HepG2 (cell line): ENCODE data around the gene TACC2. TPM values are rescaled to one million over a fixed set of nuclear protein-coding genes. Genes with fewer than 3 reads are reported as not detected.

Source experiments
- ARHGAP35 ChIP-seq: sonication (generic); formaldehyde crosslinking; IDR thresholded peaks from 2 replicates; pipeline ENCODE4 v1.9.0; 2022; ENCODE audit warnings: mild to moderate bottlenecking, inconsistent platforms, moderate library complexity, missing genetic modification reagents, borderline replicate concordance
- ERF ChIP-seq: IDR thresholded peaks from 2 replicates; pipeline ENCODE4 v1.6.1; 2018; ENCODE audit warnings: missing biosample characterization, missing genetic modification reagents
- FLYWCH1 ChIP-seq: sonication (generic); formaldehyde crosslinking; IDR thresholded peaks from 2 replicates; pipeline ENCODE4 v1.8.1; 2023; ENCODE audit warnings: mild to moderate bottlenecking, missing genetic modification reagents
- GFI1 ChIP-seq: sonication (generic); formaldehyde crosslinking; IDR thresholded peaks from 2 replicates; pipeline ENCODE4 v1.5.0; 2020; ENCODE audit warnings: missing genetic modification reagents, mild to moderate bottlenecking, borderline replicate concordance
- MAFG ChIP-seq: sonication (generic); formaldehyde crosslinking; IDR thresholded peaks from 2 replicates; pipeline ENCODE4 v1.5.1; 2020; ENCODE audit warnings: mild to moderate bottlenecking, missing genetic modification reagents
- MIXL1 ChIP-seq: IDR thresholded peaks from 2 replicates; pipeline ENCODE4 v1.6.1; 2016
- MYC ChIP-seq: sonication (generic); formaldehyde crosslinking; IDR thresholded peaks from 2 replicates; pipeline ENCODE4 v1.9.0; 2021; ENCODE audit warnings: missing genetic modification reagents, borderline replicate concordance
- NFATC3 ChIP-seq: sonication (generic); formaldehyde crosslinking; IDR thresholded peaks from 2 replicates; pipeline ENCODE4 v1.5.1; 2020; ENCODE audit warnings: mild to moderate bottlenecking, missing genetic modification reagents
- POLR2A ChIP-seq, 2 experiments: IDR thresholded peaks; 2 replicates each; pipeline ENCODE4 v1.6.1; 2011; ENCODE audit warnings: low read depth in 2 of 2, low read length in 2 of 2, mild to moderate bottlenecking in 1 of 2, moderate library complexity in 1 of 2; ENCODE audit not compliant: insufficient read depth in 1 of 2
- SMAD9 ChIP-seq: sonication (generic); formaldehyde crosslinking; IDR thresholded peaks from 2 replicates; pipeline ENCODE4 v1.5.1; 2020; ENCODE audit warnings: mild to moderate bottlenecking, missing genetic modification reagents
- SP140L ChIP-seq: sonication (generic); formaldehyde crosslinking; IDR thresholded peaks from 2 replicates; pipeline ENCODE4 v1.4.0; 2020; ENCODE audit warnings: missing genetic modification reagents, borderline replicate concordance
- SRY ChIP-seq: sonication (generic); formaldehyde crosslinking; IDR thresholded peaks from 2 replicates; pipeline ENCODE4 v1.8.0; 2022; ENCODE audit warnings: mild to moderate bottlenecking, missing genetic modification reagents
- TGIF2 ChIP-seq: IDR thresholded peaks from 2 replicates; pipeline ENCODE4 v1.6.1; 2016; ENCODE audit warnings: control low read depth, missing compliant biosample characterization
- ZMYM2 ChIP-seq: sonication (generic); formaldehyde crosslinking; IDR thresholded peaks from 2 replicates; pipeline ENCODE4 v1.8.0; 2022; ENCODE audit warnings: mild to moderate bottlenecking, missing genetic modification reagents
- ZNF331 ChIP-seq: sonication (generic); formaldehyde crosslinking; IDR thresholded peaks from 2 replicates; pipeline ENCODE4 v1.4.0; 2020; ENCODE audit warnings: missing genetic modification reagents
- ZNF382 ChIP-seq: sonication (generic); formaldehyde crosslinking; IDR thresholded peaks from 2 replicates; pipeline ENCODE4 v1.5.0; 2020; ENCODE audit warnings: missing genetic modification reagents, mild to moderate bottlenecking, borderline replicate concordance
- ZNF546 ChIP-seq: sonication (generic); formaldehyde crosslinking; conservative IDR thresholded peaks from 2 replicates; pipeline ENCODE4 v1.8.1; 2023; ENCODE audit warnings: mild to moderate bottlenecking, missing genetic modification reagents
- ZNF780A ChIP-seq: sonication (generic); formaldehyde crosslinking; IDR thresholded peaks from 2 replicates; pipeline ENCODE4 v1.8.0; 2022; ENCODE audit warnings: mild to moderate bottlenecking, missing genetic modification reagents, moderate library complexity
- ZNF790 ChIP-seq: sonication (generic); formaldehyde crosslinking; IDR thresholded peaks from 2 replicates; pipeline ENCODE4 v1.8.0; 2022; ENCODE audit warnings: missing genetic modification reagents, mild to moderate bottlenecking, borderline replicate concordance
- polyA plus RNA-seq, 8 experiments: library from polyadenylated mRNA; depleted of rRNA in 3 of 8; stranded (reverse) in 7 of 8; unstranded in 1 of 8; fragments of >200 nt; fragmentation: Illumina TruSeq in 4 of 8; extraction: Trizol in 4 of 8; gene quantifications; 2 replicates each; pipeline versions ENCODE4 v1.2.1 to v1.2.3, GENCODE V29; 2011 to 2016; ENCODE audit warnings: low read depth in 4 of 8, missing spikeins in 1 of 8, mixed read lengths in 1 of 8; ENCODE audit not compliant: insufficient read depth in 1 of 8
- total RNA-seq, 5 experiments: library from RNA; depleted of rRNA; stranded (reverse); fragments of >200 nt; fragmentation: Illumina TruSeq; extraction: Trizol; gene quantifications; 2 replicates each; pipeline ENCODE4 v1.2.3, GENCODE V29; 2016; ENCODE audit warnings: low read depth in 1 of 5
- TF ChIP-seq, protein P1 (sequence below): sonication (generic); formaldehyde crosslinking; IDR thresholded peaks from 2 replicates; pipeline ENCODE4 v1.8.1; 2023; ENCODE audit warnings: mild to moderate bottlenecking, missing genetic modification reagents, borderline replicate concordance
- TF ChIP-seq, protein P2 (sequence below): sonication (generic); formaldehyde crosslinking; IDR thresholded peaks from 2 replicates; pipeline ENCODE4 v1.4.0; 2020; ENCODE audit warnings: low read depth, mild to moderate bottlenecking, missing genetic modification reagents
- TF ChIP-seq, protein P3 (sequence below): conservative IDR thresholded peaks from 2 replicates; pipeline ENCODE4 v1.6.1; 2018; ENCODE audit warnings: missing genetic modification reagents
- TF ChIP-seq, protein P4 (sequence below): sonication (generic); formaldehyde crosslinking; conservative IDR thresholded peaks from 2 replicates; pipeline ENCODE4 v1.4.0; 2020; ENCODE audit warnings: missing genetic modification reagents
- TF ChIP-seq, protein P5 (sequence below): sonication (generic); formaldehyde crosslinking; IDR thresholded peaks from 2 replicates; pipeline ENCODE4 v1.5.0; 2020; ENCODE audit warnings: missing genetic modification reagents, mild to moderate bottlenecking, borderline replicate concordance
- TF ChIP-seq, protein P6 (sequence below): sonication (generic); formaldehyde crosslinking; IDR thresholded peaks from 2 replicates; pipeline ENCODE4 v1.8.0; 2022; ENCODE audit warnings: mild to moderate bottlenecking, missing genetic modification reagents, borderline replicate concordance

The TACC2 gene
- total and polyA plus RNA-seq, 2 of the 13 experiments (the other 11 are each of a cell fraction or from before 2014, with no cell fraction given): 11.8 to 16.0 TPM

DNA sequence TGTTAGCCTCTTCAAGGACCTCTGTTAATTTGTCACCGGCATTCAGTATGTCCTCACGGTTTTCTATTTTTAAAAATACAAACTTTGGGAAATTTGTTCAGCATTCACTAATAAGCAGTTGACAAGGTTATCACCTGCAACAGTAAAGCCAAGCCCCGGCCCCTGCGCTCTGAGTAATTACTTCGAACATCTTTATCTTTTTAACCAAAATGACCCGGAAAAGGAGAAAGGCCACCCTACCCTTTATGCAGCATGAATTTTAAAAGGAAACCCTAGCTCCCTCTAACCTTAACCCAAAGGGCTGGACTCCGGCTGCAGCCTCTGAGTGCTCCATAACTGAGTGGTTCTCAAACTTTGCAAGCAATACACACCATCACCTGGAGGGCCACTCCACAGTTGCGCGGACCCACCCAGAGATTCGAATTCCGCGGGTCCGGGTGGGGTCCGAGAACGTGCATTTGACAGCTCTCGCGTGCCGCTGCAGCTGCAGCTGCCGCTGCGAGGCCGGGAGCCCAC is 14.9 kb upstream of the TACC2 start (continued):
- TF ChIP-seq FLYWCH1: no peak
- TF ChIP-seq ZNF546: no peak
- TF ChIP-seq ZNF382 (CRISPR knock-in tag): no peak
- no peak for TF ChIP-seq SRY (CRISPR knock-in tag)
- no peak; the same call in 1 of the 2 replicates for TF ChIP-seq MYC (CRISPR knock-in tag)
- no peak for TF ChIP-seq ZNF331 (CRISPR knock-in tag)
- TF ChIP-seq ERF (CRISPR knock-in tag): no peak
- TF ChIP-seq SMAD9 (CRISPR knock-in tag): no peak
- no peak for TF ChIP-seq ZNF790 (CRISPR knock-in tag)
- TF ChIP-seq GFI1 (CRISPR knock-in tag): no peak
- no peak for TF ChIP-seq SP140L
- TF ChIP-seq, protein P1, sequence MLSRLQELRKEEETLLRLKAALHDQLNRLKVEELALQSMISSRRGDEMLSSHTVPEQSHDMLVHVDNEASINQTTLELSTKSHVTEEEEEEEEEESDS (CRISPR knock-in tag): no peak
- TF ChIP-seq, protein P2, sequence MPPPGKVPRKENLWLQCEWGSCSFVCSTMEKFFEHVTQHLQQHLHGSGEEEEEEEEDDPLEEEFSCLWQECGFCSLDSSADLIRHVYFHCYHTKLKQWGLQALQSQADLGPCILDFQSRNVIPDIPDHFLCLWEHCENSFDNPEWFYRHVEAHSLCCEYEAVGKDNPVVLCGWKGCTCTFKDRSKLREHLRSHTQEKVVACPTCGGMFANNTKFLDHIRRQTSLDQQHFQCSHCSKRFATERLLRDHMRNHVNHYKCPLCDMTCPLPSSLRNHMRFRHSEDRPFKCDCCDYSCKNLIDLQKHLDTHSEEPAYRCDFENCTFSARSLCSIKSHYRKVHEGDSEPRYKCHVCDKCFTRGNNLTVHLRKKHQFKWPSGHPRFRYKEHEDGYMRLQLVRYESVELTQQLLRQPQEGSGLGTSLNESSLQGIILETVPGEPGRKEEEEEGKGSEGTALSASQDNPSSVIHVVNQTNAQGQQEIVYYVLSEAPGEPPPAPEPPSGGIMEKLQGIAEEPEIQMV (CRISPR knock-in tag): no peak
- TF ChIP-seq, protein P3, sequence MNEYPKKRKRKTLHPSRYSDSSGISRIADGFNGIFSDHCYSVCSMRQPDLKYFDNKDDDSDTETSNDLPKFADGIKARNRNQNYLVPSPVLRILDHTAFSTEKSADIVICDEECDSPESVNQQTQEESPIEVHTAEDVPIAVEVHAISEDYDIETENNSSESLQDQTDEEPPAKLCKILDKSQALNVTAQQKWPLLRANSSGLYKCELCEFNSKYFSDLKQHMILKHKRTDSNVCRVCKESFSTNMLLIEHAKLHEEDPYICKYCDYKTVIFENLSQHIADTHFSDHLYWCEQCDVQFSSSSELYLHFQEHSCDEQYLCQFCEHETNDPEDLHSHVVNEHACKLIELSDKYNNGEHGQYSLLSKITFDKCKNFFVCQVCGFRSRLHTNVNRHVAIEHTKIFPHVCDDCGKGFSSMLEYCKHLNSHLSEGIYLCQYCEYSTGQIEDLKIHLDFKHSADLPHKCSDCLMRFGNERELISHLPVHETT (CRISPR knock-in tag): no peak
- TF ChIP-seq, protein P4, sequence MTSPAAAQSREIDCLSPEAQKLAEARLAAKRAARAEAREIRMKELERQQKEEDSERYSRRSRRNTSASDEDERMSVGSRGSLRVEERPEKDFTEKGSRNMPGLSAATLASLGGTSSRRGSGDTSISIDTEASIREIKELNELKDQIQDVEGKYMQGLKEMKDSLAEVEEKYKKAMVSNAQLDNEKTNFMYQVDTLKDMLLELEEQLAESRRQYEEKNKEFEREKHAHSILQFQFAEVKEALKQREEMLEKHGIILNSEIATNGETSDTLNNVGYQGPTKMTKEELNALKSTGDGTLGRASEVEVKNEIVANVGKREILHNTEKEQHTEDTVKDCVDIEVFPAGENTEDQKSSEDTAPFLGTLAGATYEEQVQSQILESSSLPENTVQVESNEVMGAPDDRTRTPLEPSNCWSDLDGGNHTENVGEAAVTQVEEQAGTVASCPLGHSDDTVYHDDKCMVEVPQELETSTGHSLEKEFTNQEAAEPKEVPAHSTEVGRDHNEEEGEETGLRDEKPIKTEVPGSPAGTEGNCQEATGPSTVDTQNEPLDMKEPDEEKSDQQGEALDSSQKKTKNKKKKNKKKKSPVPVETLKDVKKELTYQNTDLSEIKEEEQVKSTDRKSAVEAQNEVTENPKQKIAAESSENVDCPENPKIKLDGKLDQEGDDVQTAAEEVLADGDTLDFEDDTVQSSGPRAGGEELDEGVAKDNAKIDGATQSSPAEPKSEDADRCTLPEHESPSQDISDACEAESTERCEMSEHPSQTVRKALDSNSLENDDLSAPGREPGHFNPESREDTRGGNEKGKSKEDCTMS (CRISPR knock-in tag): no peak
- TF ChIP-seq TGIF2 (CRISPR knock-in tag): peak; percentile 93
- TF ChIP-seq MIXL1 (CRISPR knock-in tag): no peak
- no peak for TF ChIP-seq ZNF780A
- TF ChIP-seq ARHGAP35: no peak
- TF ChIP-seq ZMYM2 (CRISPR knock-in tag): no peak
- no peak for TF ChIP-seq NFATC3 (CRISPR knock-in tag)
- TF ChIP-seq, protein P5, sequence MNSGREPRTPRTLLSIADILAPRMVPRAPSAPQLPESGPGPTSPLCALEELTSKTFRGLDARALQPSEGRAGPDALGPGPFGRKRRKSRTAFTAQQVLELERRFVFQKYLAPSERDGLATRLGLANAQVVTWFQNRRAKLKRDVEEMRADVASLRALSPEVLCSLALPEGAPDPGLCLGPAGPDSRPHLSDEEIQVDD (CRISPR knock-in tag): no peak
- TF ChIP-seq, protein P6, sequence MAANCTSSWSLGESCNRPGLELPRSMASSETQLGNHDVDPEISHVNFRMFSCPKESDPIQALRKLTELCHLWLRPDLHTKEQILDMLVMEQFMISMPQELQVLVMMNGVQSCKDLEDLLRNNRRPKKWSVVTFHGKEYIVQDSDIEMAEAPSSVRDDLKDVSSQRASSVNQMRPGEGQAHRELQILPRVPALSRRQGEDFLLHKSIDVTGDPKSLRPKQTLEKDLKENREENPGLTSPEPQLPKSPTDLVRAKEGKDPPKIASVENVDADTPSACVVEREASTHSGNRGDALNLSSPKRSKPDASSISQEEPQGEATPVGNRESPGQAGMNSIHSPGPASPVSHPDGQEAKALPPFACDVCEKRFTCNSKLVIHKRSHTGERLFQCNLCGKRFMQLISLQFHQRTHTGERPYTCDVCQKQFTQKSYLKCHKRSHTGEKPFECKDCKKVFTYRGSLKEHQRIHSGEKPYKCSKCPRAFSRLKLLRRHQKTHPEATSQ: no peak
- no peak for TF ChIP-seq POLR2A (IDR thresholded peaks at IDR 0.05; ENCODE audit: insufficient read depth in 1 of 2, low read depth in 2 of 2, low read length in 2 of 2)
- no peak for TF ChIP-seq MAFG (CRISPR knock-in tag)
